Type B pancreatic cell (in vitro differentiated cells): ENCODE results near the gene KRT76. TPM values are rescaled to one million over a fixed set of nuclear protein-coding genes. Genes with fewer than 3 reads are reported as not detected.

Source experiments
- DNase-seq: peaks from one replicate; pipeline ENCODE4 v3.0.0; 2021; ENCODE audit warnings: mixed read lengths; ENCODE audit not compliant: unreplicated experiment; ENCODE audit errors: extremely low spot score
- H3K27ac Mint-ChIP-seq: 2 replicates; pipeline ENCODE4 v1.8.0; 2021; ENCODE audit warnings: mild to moderate bottlenecking, mixed read lengths
- H3K27me3 Mint-ChIP-seq: 2 replicates; pipeline ENCODE4 v1.8.0; 2021; ENCODE audit warnings: mixed read lengths
- H3K36me3 Mint-ChIP-seq: 2 replicates; pipeline ENCODE4 v1.8.0; 2021; ENCODE audit warnings: mixed read lengths
- H3K4me1 Mint-ChIP-seq: one replicate; pipeline ENCODE4 v1.8.0; 2021; ENCODE audit warnings: mixed read lengths; ENCODE audit not compliant: unreplicated experiment
- H3K4me3 Mint-ChIP-seq: 2 replicates; pipeline ENCODE4 v1.8.0; 2021; ENCODE audit warnings: mild to moderate bottlenecking, mixed read lengths
- H3K9me3 Mint-ChIP-seq: 2 replicates; pipeline ENCODE4 v1.8.0; 2021; ENCODE audit warnings: mixed read lengths
- CTCF ChIP-seq: fragments of 200-600 bp; sonication (generic); conservative IDR thresholded peaks from 2 replicates; pipeline ENCODE4 v1.5.0; 2021; ENCODE audit warnings: antibody characterized with exemption, mild to moderate bottlenecking
- total RNA-seq: library from RNA; stranded (reverse); gene quantifications from 2 replicates; pipeline ENCODE4 v1.2.1, GENCODE V29; 2021; ENCODE audit warnings: low replicate concordance

Gene KRT76
- total RNA-seq, 1 donor from 2014 or later = not detected

- no peak for TF ChIP-seq CTCF
- Mint-ChIP-seq H3K4me1 (no peaks in the 10 kb centered on the region), H3K9me3 (no peaks in the 10 kb centered on the region), H3K27ac (no peak overlapping the region), H3K27me3 (peaks cover 64% of the 10 kb centered on the region), H3K4me3 (no peak overlapping the region), H3K36me3 (no peaks in the 10 kb centered on the region)
- DNase-seq = no peak
Observed at GRCh38 chr12:52729147-52729546, 48.0 kb downstream of the KRT76 start.

GRCh38 chr12:52728374-52728773 lies 48.8 kb downstream of the KRT76 start:
- H3K9me3 Mint-ChIP-seq = no peaks in the 10 kb centered on the region
- no peak for TF ChIP-seq CTCF
- H3K27me3 Mint-ChIP-seq = peaks cover 63% of the 10 kb centered on the region
- H3K27ac Mint-ChIP-seq = no peak overlapping the region
- no peak for DNase-seq
- H3K4me1 Mint-ChIP-seq = no peaks in the 10 kb centered on the region
- H3K36me3 Mint-ChIP-seq = no peaks in the 10 kb centered on the region
- H3K4me3 Mint-ChIP-seq = no peak overlapping the region

GRCh38 chr12:52727037-52727436 lies 50.1 kb downstream of the KRT76 start:
- no peak overlapping the region for H3K4me3 Mint-ChIP-seq
- H3K36me3 Mint-ChIP-seq = no peaks in the 10 kb centered on the region
- no peak for DNase-seq
- H3K4me1 Mint-ChIP-seq = no peaks in the 10 kb centered on the region
- peaks cover 70% of the 10 kb centered on the region for H3K27me3 Mint-ChIP-seq
- no peaks in the 10 kb centered on the region for H3K9me3 Mint-ChIP-seq
- no peak for TF ChIP-seq CTCF
- H3K27ac Mint-ChIP-seq = no peak overlapping the region

GRCh38 chr12:52726451-52726850 lies 50.7 kb downstream of the KRT76 start:
- Mint-ChIP-seq H3K4me3 (no peak overlapping the region), H3K9me3 (no peaks in the 10 kb centered on the region), H3K27me3 (peaks cover 67% of the 10 kb centered on the region), H3K36me3 (no peaks in the 10 kb centered on the region), H3K27ac (no peak overlapping the region), H3K4me1 (no peaks in the 10 kb centered on the region)
- TF ChIP-seq CTCF = no peak
- DNase-seq = no peak

- H3K27ac Mint-ChIP-seq = no peak overlapping the region
- H3K36me3 Mint-ChIP-seq = no peaks in the 10 kb centered on the region
- TF ChIP-seq CTCF = no peak
- H3K9me3 Mint-ChIP-seq = no peaks in the 10 kb centered on the region
- no peak for DNase-seq
- no peaks in the 10 kb centered on the region for H3K4me1 Mint-ChIP-seq
- no peak overlapping the region for H3K4me3 Mint-ChIP-seq
- peaks cover 47% of the 10 kb centered on the region for H3K27me3 Mint-ChIP-seq
Observed at GRCh38 chr12:52724384-52724783, 52.8 kb downstream of the KRT76 start.

GRCh38 chr12:52722680-52723079 lies 54.5 kb downstream of the KRT76 start:
- no peak for DNase-seq
- Mint-ChIP-seq H3K4me1 (no peaks in the 10 kb centered on the region), H3K9me3 (no peaks in the 10 kb centered on the region), H3K4me3 (no peak overlapping the region), H3K36me3 (no peaks in the 10 kb centered on the region), H3K27ac (no peak overlapping the region), H3K27me3 (peaks cover 38% of the 10 kb centered on the region)
- TF ChIP-seq CTCF = no peak
